BJ (cell line): Measurements from ENCODE around the gene USP4. TPM values are rescaled to one million over a fixed set of nuclear protein-coding genes. Genes with fewer than 3 reads are reported as not detected.

ENCODE experiments used
- CTCF ChIA-PET: fragments of 350-600 bp; formaldehyde crosslinking; extraction: SDS; loops from one replicate; lab custom pipeline; 2021; ENCODE audit warnings: antibody characterized with exemption, inconsistent platforms; lab: Yijun Ruan, JAX
- POLR2A ChIA-PET: fragments of 300-600 bp; sonication (Branson Sonifier 250); formaldehyde crosslinking; extraction: SDS; loops from one replicate; lab custom pipeline; 2021; ENCODE audit warnings: antibody characterized with exemption; lab: Charles Lee
- DNase-seq: peaks from one replicate; pipeline ENCODE4 v3.0.0-alpha.2; 2011; ENCODE audit warnings: low read depth
- H3K27me3 ChIP-seq: 2 replicates; pipeline ENCODE4 v1.6.0; 2011; ENCODE audit warnings: low read length; ENCODE audit not compliant: control insufficient read depth, insufficient read depth
- H3K36me3 ChIP-seq: 2 replicates; pipeline ENCODE4 v1.5.1; 2011; ENCODE audit warnings: low read length; ENCODE audit not compliant: control insufficient read depth, insufficient read depth
- H3K4me3 ChIP-seq: 2 replicates; pipeline ENCODE4 v1.5.1; 2011; ENCODE audit warnings: low read depth, mild to moderate bottlenecking, control low read depth, low read length
- polyA plus RNA-seq: library from polyadenylated mRNA; depleted of rRNA; stranded (reverse); fragments of >200 nt; gene quantifications from 2 replicates; pipeline ENCODE4 v1.2.3, GENCODE V29; 2011
- TF ChIP-seq, protein P1 (sequence below): IDR thresholded peaks from 2 replicates; pipeline ENCODE4 v1.5.1; 2011; ENCODE audit warnings: low read depth, mild to moderate bottlenecking, control low read depth, inconsistent platforms, low read length, moderate library complexity; ENCODE audit not compliant: insufficient read depth

The USP4 gene
- polyA plus RNA-seq, 1 experiment, result 63.5 TPM

GRCh38 chr3:49310677-49311076 lies 29.2 kb downstream of the USP4 start:
- DNase-seq, result no peak
- H3K27me3 ChIP-seq, result no peaks in the 10 kb centered on the region
- TF ChIP-seq, protein P1, sequence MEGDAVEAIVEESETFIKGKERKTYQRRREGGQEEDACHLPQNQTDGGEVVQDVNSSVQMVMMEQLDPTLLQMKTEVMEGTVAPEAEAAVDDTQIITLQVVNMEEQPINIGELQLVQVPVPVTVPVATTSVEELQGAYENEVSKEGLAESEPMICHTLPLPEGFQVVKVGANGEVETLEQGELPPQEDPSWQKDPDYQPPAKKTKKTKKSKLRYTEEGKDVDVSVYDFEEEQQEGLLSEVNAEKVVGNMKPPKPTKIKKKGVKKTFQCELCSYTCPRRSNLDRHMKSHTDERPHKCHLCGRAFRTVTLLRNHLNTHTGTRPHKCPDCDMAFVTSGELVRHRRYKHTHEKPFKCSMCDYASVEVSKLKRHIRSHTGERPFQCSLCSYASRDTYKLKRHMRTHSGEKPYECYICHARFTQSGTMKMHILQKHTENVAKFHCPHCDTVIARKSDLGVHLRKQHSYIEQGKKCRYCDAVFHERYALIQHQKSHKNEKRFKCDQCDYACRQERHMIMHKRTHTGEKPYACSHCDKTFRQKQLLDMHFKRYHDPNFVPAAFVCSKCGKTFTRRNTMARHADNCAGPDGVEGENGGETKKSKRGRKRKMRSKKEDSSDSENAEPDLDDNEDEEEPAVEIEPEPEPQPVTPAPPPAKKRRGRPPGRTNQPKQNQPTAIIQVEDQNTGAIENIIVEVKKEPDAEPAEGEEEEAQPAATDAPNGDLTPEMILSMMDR, result no peak
- H3K4me3 ChIP-seq, result no peak overlapping the region
- CTCF ChIA-PET, result interaction anchor here (1.2 kb wide), 1 partner anchor 9 kb away, joined by 3 read pairs; no protein-coding TSS in a partner anchor
- H3K36me3 ChIP-seq, result peaks cover 16% of the 10 kb centered on the region
- POLR2A ChIA-PET, result no interaction called here

GRCh38 chr3:49305608-49306007 lies 34.2 kb downstream of the USP4 start:
- Histone ChIP-seq H3K4me3 (no peak overlapping the region), H3K27me3 (no peaks in the 10 kb centered on the region), H3K36me3 (peaks cover 15% of the 10 kb centered on the region)
- TF ChIP-seq, protein P1, result no peak
- CTCF ChIA-PET, result no interaction called here
- no peak for DNase-seq
- POLR2A ChIA-PET, result no interaction called here

GRCh38 chr3:49302613-49303012 lies 37.2 kb downstream of the USP4 start:
- POLR2A ChIA-PET, result no interaction called here
- no peak for DNase-seq
- no peak overlapping the region for H3K4me3 ChIP-seq
- TF ChIP-seq, protein P1, result no peak
- no peaks in the 10 kb centered on the region for H3K27me3 ChIP-seq
- H3K36me3 ChIP-seq, result peaks cover 19% of the 10 kb centered on the region
- CTCF ChIA-PET, result interaction anchor here (1.0 to 1.2 kb wide), 2 partner anchors 17 to 146 kb away, joined by 4 to 6 read pairs; no protein-coding TSS in a partner anchor

GRCh38 chr3:49300595-49300994 lies 39.3 kb downstream of the USP4 start:
- ChIA-PET POLR2A (no interaction called here), CTCF (no interaction called here)
- no peak overlapping the region for H3K4me3 ChIP-seq
- TF ChIP-seq, protein P1, result no peak
- DNase-seq, result no peak
- H3K36me3 ChIP-seq, result peaks cover 22% of the 10 kb centered on the region
- no peaks in the 10 kb centered on the region for H3K27me3 ChIP-seq

GRCh38 chr3:49298511-49298910 lies 41.3 kb downstream of the USP4 start:
- POLR2A ChIA-PET, result no interaction called here
- peaks cover 24% of the 10 kb centered on the region for H3K36me3 ChIP-seq
- H3K4me3 ChIP-seq, result no peak overlapping the region
- no peaks in the 10 kb centered on the region for H3K27me3 ChIP-seq
- CTCF ChIA-PET, result no interaction called here
- TF ChIP-seq, protein P1, result no peak
- DNase-seq, result no peak
